Measurements from ENCODE around the gene SCLY.

- TF ChIP-seq CTCF (IDR thresholded peaks at IDR 0.05) (no peak), POLR2A (IDR thresholded peaks at IDR 0.05) (no peak), EP300 (IDR thresholded peaks at IDR 0.05) (no peak)
Observed at GRCh38 chr2:238146884-238147544, 86.2 kb downstream of the SCLY start.
